ENCODE data around the gene CNOT11.
"Not testable (repeated sequence)": the region's sequence is repeated elsewhere in the genome, so short reads cannot be mapped to it uniquely, and the experiment has no call there.

DNA sequence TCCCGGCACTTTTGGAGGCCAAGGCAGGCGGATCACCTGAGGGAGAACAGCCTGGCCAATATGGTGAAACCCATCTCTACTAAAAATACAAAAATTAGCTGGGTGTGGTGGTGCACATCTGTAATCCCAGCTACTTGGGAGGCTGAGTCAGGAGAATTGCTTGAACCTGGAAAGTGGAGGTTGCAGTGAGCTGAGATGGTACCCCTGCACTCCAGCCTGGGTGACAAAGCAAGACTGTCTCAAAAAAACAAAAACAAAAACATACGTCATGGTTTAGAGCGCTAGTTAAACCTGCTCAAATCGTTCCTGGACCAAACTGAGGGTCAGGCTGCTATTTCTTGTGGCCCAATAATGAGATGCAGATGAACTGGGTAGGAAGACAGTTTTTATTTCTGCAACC is 7.2 kb upstream of the CNOT11 start:
- TF ChIP-seq EZH2 (IDR thresholded peaks at IDR 0.05; ENCODE audit: low read length); CTCF (optimal IDR thresholded peaks at IDR 0.05 in 1 of 3, IDR thresholded peaks at IDR 0.05 in 1 of 3, conservative IDR thresholded peaks at IDR 0.05 in 1 of 3; ENCODE audit: extremely low read depth in 1 of 3, insufficient read depth in 2 of 3, low read length in 3 of 3): not testable (repeated sequence)

Measured in keratinocyte (primary cell).